ENCODE measurements around the gene ANKRD63. TPM values are rescaled to one million over a fixed set of nuclear protein-coding genes. Genes with fewer than 3 reads are reported as not detected.

ANKRD63 gene
- total RNA-seq, 2 experiments from 2014 or later, result 0.37 TPM; not detected in 1

GRCh38 chr15:40269604-40270003 lies 13.3 kb downstream of the ANKRD63 start:
- H3K36me3 Mint-ChIP-seq (ENCODE audit: low read depth), result no peaks in the 10 kb centered on the region
- no peak overlapping the region for H3K4me3 Mint-ChIP-seq
- POLR2A ChIA-PET, result no interaction called here
- H3K27ac Mint-ChIP-seq, result no peak overlapping the region
- ATAC-seq (no peak), DNase-seq (no peak)
- CTCF ChIA-PET, result interaction anchor here (0.9 to 7.6 kb wide), 6 partner anchors 10 to 224 kb away, joined by 3 to 214 read pairs (median 4); no protein-coding TSS in a partner anchor
- no peaks in the 10 kb centered on the region for H3K27me3 Mint-ChIP-seq (ENCODE audit: low read depth)
- H3K4me1 Mint-ChIP-seq (ENCODE audit: low read depth), result no peaks in the 10 kb centered on the region
- H3K9me3 Mint-ChIP-seq (ENCODE audit: insufficient read depth), result no peaks in the 10 kb centered on the region

- ChIA-PET POLR2A (no interaction called here), CTCF (interaction anchor here (1.5 kb wide), 1 partner anchor 222 kb away, joined by 3 read pairs; no protein-coding TSS in a partner anchor)
- Mint-ChIP-seq H3K36me3 (ENCODE audit: low read depth) (no peaks in the 10 kb centered on the region), H3K4me3 (no peak overlapping the region), H3K4me1 (ENCODE audit: low read depth) (no peaks in the 10 kb centered on the region), H3K9me3 (ENCODE audit: insufficient read depth) (no peaks in the 10 kb centered on the region), H3K27ac (no peak overlapping the region), H3K27me3 (ENCODE audit: low read depth) (no peaks in the 10 kb centered on the region)
- DNase-seq (no peak), ATAC-seq (no peak)
These were observed 15.2 kb downstream of the ANKRD63 start for GRCh38 chr15:40267670-40268069.

- POLR2A ChIA-PET, result no interaction called here
- H3K4me1 Mint-ChIP-seq (ENCODE audit: low read depth), result no peaks in the 10 kb centered on the region
- ATAC-seq (no peak), DNase-seq (no peak)
- H3K9me3 Mint-ChIP-seq (ENCODE audit: insufficient read depth), result no peaks in the 10 kb centered on the region
- H3K36me3 Mint-ChIP-seq (ENCODE audit: low read depth), result no peaks in the 10 kb centered on the region
- no peak overlapping the region for H3K27ac Mint-ChIP-seq
- CTCF ChIA-PET, result interaction anchor here (1.5 kb wide), 1 partner anchor 221 kb away, joined by 3 read pairs; no protein-coding TSS in a partner anchor
- H3K27me3 Mint-ChIP-seq (ENCODE audit: low read depth), result peaks cover 2% of the 10 kb centered on the region
- H3K4me3 Mint-ChIP-seq, result no peak overlapping the region
These were observed 16.0 kb downstream of the ANKRD63 start for GRCh38 chr15:40266828-40267304.

- DNase-seq, result no peak
- peaks cover 5% of the 10 kb centered on the region for H3K27me3 Mint-ChIP-seq (ENCODE audit: low read depth)
- POLR2A ChIA-PET, result no interaction called here
- CTCF ChIA-PET, result interaction anchor here (5.6 kb wide), 1 partner anchor 8 kb away, joined by 45 read pairs; no protein-coding TSS in a partner anchor
- H3K4me3 Mint-ChIP-seq, result no peak overlapping the region
- H3K27ac Mint-ChIP-seq, result no peak overlapping the region
- H3K36me3 Mint-ChIP-seq (ENCODE audit: low read depth), result no peaks in the 10 kb centered on the region
- no peaks in the 10 kb centered on the region for H3K4me1 Mint-ChIP-seq (ENCODE audit: low read depth)
- no peaks in the 10 kb centered on the region for H3K9me3 Mint-ChIP-seq (ENCODE audit: insufficient read depth)
- no peak for ATAC-seq
These were observed 17.0 kb downstream of the ANKRD63 start for GRCh38 chr15:40265875-40266274.

- DNase-seq (no peak), ATAC-seq (no peak)
- H3K27me3 Mint-ChIP-seq (ENCODE audit: low read depth), result peaks cover 5% of the 10 kb centered on the region
- CTCF ChIA-PET, result interaction anchor here (5.6 kb wide), 1 partner anchor 8 kb away, joined by 45 read pairs; no protein-coding TSS in a partner anchor
- H3K27ac Mint-ChIP-seq, result no peak overlapping the region
- POLR2A ChIA-PET, result no interaction called here
- no peak overlapping the region for H3K4me3 Mint-ChIP-seq
- no peaks in the 10 kb centered on the region for H3K9me3 Mint-ChIP-seq (ENCODE audit: insufficient read depth)
- no peaks in the 10 kb centered on the region for H3K4me1 Mint-ChIP-seq (ENCODE audit: low read depth)
- no peaks in the 10 kb centered on the region for H3K36me3 Mint-ChIP-seq (ENCODE audit: low read depth)
These were observed 17.5 kb downstream of the ANKRD63 start for GRCh38 chr15:40265355-40265754.

GRCh38 chr15:40264321-40265153 lies 18.3 kb downstream of the ANKRD63 start:
- H3K4me1 Mint-ChIP-seq (ENCODE audit: low read depth), result no peaks in the 10 kb centered on the region
- H3K4me3 Mint-ChIP-seq, result no peak overlapping the region
- no peak for DNase-seq

GRCh38 chr15:40263024-40263754 lies 19.7 kb downstream of the ANKRD63 start:
- no peaks in the 10 kb centered on the region for H3K4me1 Mint-ChIP-seq (ENCODE audit: low read depth)
- DNase-seq, result no peak
- H3K27me3 Mint-ChIP-seq (ENCODE audit: low read depth), result peaks cover 7% of the 10 kb centered on the region
- POLR2A ChIA-PET, result interaction anchor here (0.6 kb wide), 1 partner anchor 368 kb away, joined by 4 read pairs; no protein-coding TSS in a partner anchor
- ATAC-seq, result no peak
- no peaks in the 10 kb centered on the region for H3K9me3 Mint-ChIP-seq (ENCODE audit: insufficient read depth)
- H3K36me3 Mint-ChIP-seq (ENCODE audit: low read depth), result no peaks in the 10 kb centered on the region
- CTCF ChIA-PET, result interaction anchor here (1.2 to 5.6 kb wide), 5 partner anchors 10 to 159 kb away, joined by 4 to 45 read pairs (median 4); no protein-coding TSS in a partner anchor
- no peak overlapping the region for H3K4me3 Mint-ChIP-seq
- no peak overlapping the region for H3K27ac Mint-ChIP-seq

More at GRCh38 chr15:40264321-40265153, 18.3 kb downstream of the ANKRD63 start:
- H3K36me3 Mint-ChIP-seq (ENCODE audit: low read depth), result no peaks in the 10 kb centered on the region
- H3K27me3 Mint-ChIP-seq (ENCODE audit: low read depth), result peaks cover 7% of the 10 kb centered on the region
- no peak for ATAC-seq
- ChIA-PET CTCF (interaction anchor here (0.7 to 5.6 kb wide), 7 partner anchors 9 to 219 kb away, joined by 3 to 45 read pairs (median 4); no protein-coding TSS in a partner anchor), POLR2A (no interaction called here)
- H3K9me3 Mint-ChIP-seq (ENCODE audit: insufficient read depth), result no peaks in the 10 kb centered on the region
- H3K27ac Mint-ChIP-seq, result no peak overlapping the region

- ATAC-seq, result no peak
- CTCF ChIA-PET, result interaction anchor here (4.3 kb wide), 1 partner anchor 15 kb away, joined by 29 read pairs; no protein-coding TSS in a partner anchor
These were observed 23.8 kb downstream of the ANKRD63 start for GRCh38 chr15:40259021-40259420.

GRCh38 chr15:40258544-40258943 lies 24.3 kb downstream of the ANKRD63 start:
- DNase-seq (no peak), ATAC-seq (no peak)
- Mint-ChIP-seq H3K27ac (no peak overlapping the region), H3K4me1 (ENCODE audit: low read depth) (peaks cover 6% of the 10 kb centered on the region), H3K9me3 (ENCODE audit: insufficient read depth) (no peaks in the 10 kb centered on the region), H3K4me3 (no peak overlapping the region), H3K27me3 (ENCODE audit: low read depth) (peaks cover 15% of the 10 kb centered on the region), H3K36me3 (ENCODE audit: low read depth) (no peaks in the 10 kb centered on the region)
- ChIA-PET POLR2A (interaction anchor here (1.2 kb wide), 1 partner anchor 20 kb away, joined by 3 read pairs; no protein-coding TSS in a partner anchor), CTCF (interaction anchor here (4.3 kb wide), 1 partner anchor 15 kb away, joined by 29 read pairs; no protein-coding TSS in a partner anchor)

More at GRCh38 chr15:40259021-40259420, 23.8 kb downstream of the ANKRD63 start:
- H3K27me3 Mint-ChIP-seq (ENCODE audit: low read depth), result peaks cover 11% of the 10 kb centered on the region
- no peaks in the 10 kb centered on the region for H3K9me3 Mint-ChIP-seq (ENCODE audit: insufficient read depth)
- peaks cover 3% of the 10 kb centered on the region for H3K4me1 Mint-ChIP-seq (ENCODE audit: low read depth)
- no peaks in the 10 kb centered on the region for H3K36me3 Mint-ChIP-seq (ENCODE audit: low read depth)
- H3K27ac Mint-ChIP-seq, result no peak overlapping the region
- POLR2A ChIA-PET, result interaction anchor here (1.2 kb wide), 1 partner anchor 20 kb away, joined by 3 read pairs; no protein-coding TSS in a partner anchor
- H3K4me3 Mint-ChIP-seq, result no peak overlapping the region
- DNase-seq, result no peak

- Mint-ChIP-seq H3K27me3 (ENCODE audit: low read depth) (peaks cover 21% of the 10 kb centered on the region), H3K9me3 (ENCODE audit: insufficient read depth) (no peaks in the 10 kb centered on the region), H3K4me1 (ENCODE audit: low read depth) (peaks cover 12% of the 10 kb centered on the region), H3K36me3 (ENCODE audit: low read depth) (peaks cover 1% of the 10 kb centered on the region), H3K27ac (no peak overlapping the region), H3K4me3 (no peak overlapping the region)
- POLR2A ChIA-PET, result interaction anchor here (1.2 kb wide), 1 partner anchor 21 kb away, joined by 3 read pairs; no protein-coding TSS in a partner anchor
- CTCF ChIA-PET, result interaction anchor here (1.9 to 4.3 kb wide), 2 partner anchors 16 to 41 kb away, joined by 4 to 29 read pairs; no protein-coding TSS in a partner anchor
- DNase-seq, result no peak
- ATAC-seq, result no peak
These were observed 25.0 kb downstream of the ANKRD63 start for GRCh38 chr15:40257656-40258450.
